CD4-positive, alpha-beta T cell treated with Interleukin-17A for 4 hours (primary cell): ENCODE data around the gene ESR1.

Source experiments
- DNase-seq: peaks from one replicate; pipeline ENCODE4 v3.0.0-alpha.2; 2020; ENCODE audit warnings: mixed read lengths

The ESR1 gene

GRCh38 chr6:151807513-151808370 lies at the start of gene ESR1:
Gene ESR1, plus strand, starts transcription at chr6:151807682. Its CDS starts 231 bp downstream, at chr6:151807913.
- DNase-seq = no peak

- DNase-seq = no peak
Observed at GRCh38 chr6:151760486-151760885, 47.0 kb upstream of the ESR1 start.

- DNase-seq = no peak
Observed at GRCh38 chr6:151761851-151762250, 45.6 kb upstream of the ESR1 start.

GRCh38 chr6:151762817-151763216 lies 44.7 kb upstream of the ESR1 start:
- no peak for DNase-seq

GRCh38 chr6:151763303-151763702 lies 44.2 kb upstream of the ESR1 start:
- no peak for DNase-seq

- peak; percentile 39 for DNase-seq
Observed at GRCh38 chr6:151763938-151764680, 43.4 kb upstream of the ESR1 start.

- peak; percentile 32 for DNase-seq
Observed at GRCh38 chr6:151765444-151765886, 42.0 kb upstream of the ESR1 start.

GRCh38 chr6:151772446-151772845 lies 35.0 kb upstream of the ESR1 start:
- DNase-seq = no peak

GRCh38 chr6:151773382-151773781 lies 34.1 kb upstream of the ESR1 start:
- DNase-seq = no peak

- no peak for DNase-seq
Observed at GRCh38 chr6:151782560-151782959, 24.9 kb upstream of the ESR1 start.

- no peak for DNase-seq
Observed at GRCh38 chr6:151783692-151784091, 23.8 kb upstream of the ESR1 start.

- no peak for DNase-seq
Observed at GRCh38 chr6:151784441-151785214, 22.9 kb upstream of the ESR1 start.

- no peak for DNase-seq
Observed at GRCh38 chr6:151796842-151797530, 10.5 kb upstream of the ESR1 start.

- DNase-seq = no peak
Observed at GRCh38 chr6:151803743-151804142, 3.7 kb upstream of the ESR1 start.

GRCh38 chr6:151804585-151805285 lies 2.7 kb upstream of the ESR1 start:
- no peak for DNase-seq

GRCh38 chr6:151805286-151805840 lies 2.1 kb upstream of the ESR1 start:
- no peak for DNase-seq

GRCh38 chr6:151806757-151807512 lies 547 bp upstream of the ESR1 start:
- no peak for DNase-seq

- no peak for DNase-seq
Observed at GRCh38 chr6:151808371-151809241, 1.1 kb downstream of the ESR1 start.

- no peak for DNase-seq
Observed at GRCh38 chr6:151811081-151811480, 3.6 kb downstream of the ESR1 start.

- no peak for DNase-seq
Observed at GRCh38 chr6:151813858-151814257, 6.4 kb downstream of the ESR1 start.
